Aorta (tissue), 5 donors: ENCODE results near the gene MKLN1. TPM values are rescaled to one million over a fixed set of nuclear protein-coding genes. Genes with fewer than 3 reads are reported as not detected.
"Not testable (repeated sequence)": the region's sequence is repeated elsewhere in the genome, so short reads cannot be mapped to it uniquely, and the experiment has no call there.

Source experiments
- ATAC-seq: fragments of 200-7000 bp; cut with Tn5 transposase; one replicate; pipeline ENCODE4 v1.9.1; 2022; ENCODE audit warnings: moderate library complexity; ENCODE audit not compliant: low FRiP score
- DNase-seq, 2 donors: peaks; one replicate each; pipeline ENCODE4 v3.0.0-alpha.2; 2020
- H3K27ac ChIP-seq, 2 donors: one replicate each; pipeline ENCODE4 v1.5.1; 2013; ENCODE audit warnings: low read length in 2 of 2, mild to moderate bottlenecking in 2 of 2, moderate library complexity in 2 of 2, control low read depth in 1 of 2, inconsistent platforms in 1 of 2, low read depth in 1 of 2
- H3K27me3 ChIP-seq, 2 donors: one replicate each; pipeline ENCODE4 v1.6.1; 2013; ENCODE audit warnings: control low read depth in 1 of 2, low read length in 1 of 2, mild to moderate bottlenecking in 1 of 2, moderate library complexity in 1 of 2; ENCODE audit not compliant: insufficient read depth in 2 of 2, control insufficient read depth in 1 of 2
- H3K36me3 ChIP-seq, 2 donors: one replicate each; pipeline ENCODE4 v1.6.1; 2013; ENCODE audit warnings: control low read depth in 1 of 2, low read length in 1 of 2, mild to moderate bottlenecking in 1 of 2; ENCODE audit not compliant: insufficient read depth in 2 of 2, control insufficient read depth in 1 of 2
- H3K4me1 ChIP-seq, 2 donors: one replicate each; pipeline ENCODE4 v1.6.1; 2013; ENCODE audit warnings: low read length in 2 of 2, control low read depth in 1 of 2, mild to moderate bottlenecking in 1 of 2, moderate library complexity in 1 of 2; ENCODE audit not compliant: insufficient read depth in 2 of 2, control insufficient read depth in 1 of 2
- H3K4me3 ChIP-seq, 2 donors: one replicate each; pipeline ENCODE4 v1.5.1; 2013; ENCODE audit warnings: low read length in 2 of 2, control low read depth in 1 of 2, mild to moderate bottlenecking in 1 of 2
- H3K9me3 ChIP-seq: one replicate; pipeline ENCODE4 v1.6.1; 2013; ENCODE audit warnings: mild to moderate bottlenecking, low read length; ENCODE audit not compliant: control insufficient read depth
- WGBS, 2 donors: extraction: QIAGEN DNeasy Blood & Tissue Kit; methylation state at CpG; one replicate each; pipeline ENCODE4 v1.1.7; 2013; 5-methylcytosine and 5-hydroxymethylcytosine counted together
- intact Hi-C, 2 donors: fragments of 100-400 bp; cut with DNase I; formaldehyde crosslinking; loops; one replicate each; pipeline versions ENCODE4 v1.14.2 to v1.15.0; 2022
- polyA plus RNA-seq, 2 donors: library from polyadenylated mRNA; stranded (reverse); fragments of 200-250 nt; gene quantifications; one replicate each; pipeline ENCODE4 v1.2.3, GENCODE V29; 2013
- total RNA-seq, 2 donors: library from RNA; stranded (reverse); fragmentation: NEBNext Ultra II Directional; extraction: Animal tissue kit (Norgen Biotek cat#: 25700); gene quantifications; one replicate each; pipeline ENCODE4 v1.2.1, GENCODE V29; 2021
- donor health status: healthy with polysubstance abuse.
- donor health status: Bipolar disorder and iron deficiency.
- donor health status: DM: no; HTN: no; CAD: no.
- donor health status: DM: no; HTN: no; CAD: no.
- donor health status: DM: yes; HTN: yes; CAD: no.

MKLN1 gene
- total and polyA plus RNA-seq, 4 donors, result 11.5 to 91.6 (median 45.2) TPM

GRCh38 chr7:131302876-131303707 is 24.6 kb upstream of the MKLN1 start:
- Histone ChIP-seq H3K4me1 (peaks cover 0 to 7% of the 10 kb centered on the region in 2 donors), H3K4me3 (no peak overlapping the region), H3K36me3 (no peaks in the 10 kb centered on the region), H3K27ac (no peak overlapping the region), H3K27me3 (no peaks in the 10 kb centered on the region), H3K9me3 (no peaks in the 10 kb centered on the region)
- WGBS, 2 donors, result 64 to 69% methylated on average over 8 of the region's 8 CpGs
- intact Hi-C loops, result no loop called here
- DNase-seq (no peak), ATAC-seq (no peak)

GRCh38 chr7:131305152-131305551 is 22.5 kb upstream of the MKLN1 start:
- no peaks in the 10 kb centered on the region for H3K9me3 ChIP-seq
- no peak for ATAC-seq
- peaks cover 0 to 6% of the 10 kb centered on the region in 2 donors for H3K4me1 ChIP-seq
- no peak for DNase-seq
- intact Hi-C loops, result no loop called here
- no peak overlapping the region for H3K4me3 ChIP-seq
- no peaks in the 10 kb centered on the region for H3K36me3 ChIP-seq
- no peak overlapping the region for H3K27ac ChIP-seq
- H3K27me3 ChIP-seq, result no peaks in the 10 kb centered on the region

- H3K36me3 ChIP-seq, intact Hi-C loops, H3K27me3 ChIP-seq, H3K9me3 ChIP-seq, H3K4me3 ChIP-seq, H3K4me1 ChIP-seq, DNase-seq, H3K27ac ChIP-seq, ATAC-seq: not testable (repeated sequence)
- WGBS, 2 donors, result 86 to 91% methylated on average over 3 of the region's 3 CpGs
Measured at GRCh38 chr7:131306041-131306440, 21.6 kb upstream of the MKLN1 start.

DNA sequence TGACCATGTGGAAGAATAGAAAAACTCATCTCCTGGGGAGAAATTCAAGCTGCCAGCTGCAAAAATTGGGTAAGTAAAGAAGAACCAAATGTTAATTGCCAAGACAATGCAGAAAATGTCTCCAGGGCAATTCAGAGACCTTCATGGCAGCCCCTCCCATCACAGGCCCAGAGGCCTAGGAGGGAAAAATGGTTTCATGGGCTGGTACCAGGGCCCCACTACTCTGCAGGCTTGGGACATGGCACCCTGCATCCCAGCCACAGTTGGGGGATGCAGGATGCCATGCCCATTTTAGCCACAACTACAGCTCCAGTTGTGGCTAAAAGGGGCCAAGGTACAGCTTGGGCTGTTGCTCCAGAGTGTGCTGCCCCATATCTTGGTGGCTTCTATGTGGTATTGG is 20.9 kb upstream of the MKLN1 start:
- H3K4me1 ChIP-seq, result no peaks in the 10 kb centered on the region
- H3K27me3 ChIP-seq, result no peaks in the 10 kb centered on the region
- no peaks in the 10 kb centered on the region for H3K9me3 ChIP-seq
- no peak overlapping the region for H3K4me3 ChIP-seq
- DNase-seq (no peak), ATAC-seq (no peak)
- H3K27ac ChIP-seq, result no peak overlapping the region
- intact Hi-C loops, result no loop called here
- H3K36me3 ChIP-seq, result no peaks in the 10 kb centered on the region

GRCh38 chr7:131307627-131308026 is 20.0 kb upstream of the MKLN1 start:
- Histone ChIP-seq H3K9me3 (no peaks in the 10 kb centered on the region), H3K27ac (no peak overlapping the region), H3K4me3 (no peak overlapping the region), H3K36me3 (no peaks in the 10 kb centered on the region), H3K27me3 (no peaks in the 10 kb centered on the region), H3K4me1 (no peaks in the 10 kb centered on the region)
- no peak for DNase-seq
- intact Hi-C loops, result no loop called here
- WGBS, 2 donors, result 94 to 96% methylated on average over 1 of the region's 1 CpG
- ATAC-seq, result no peak

DNA sequence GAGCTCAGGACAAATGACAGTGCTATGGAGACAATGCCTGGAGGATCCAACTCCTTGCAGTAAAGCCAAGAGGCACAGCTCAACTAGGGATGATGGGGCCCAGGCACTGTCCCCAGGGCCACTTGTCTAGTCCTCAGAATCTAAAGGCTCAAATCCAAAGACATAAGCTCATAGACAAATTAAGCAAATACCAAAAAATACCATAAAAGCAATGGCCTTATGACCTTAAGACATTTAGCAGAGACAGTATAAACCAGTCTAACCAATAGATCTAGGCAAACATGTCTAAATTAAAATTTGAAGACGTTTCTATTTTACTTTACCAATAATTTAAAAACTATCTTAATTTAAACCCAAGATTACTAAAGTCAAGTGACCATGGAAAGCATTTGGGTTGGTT is 14.8 kb upstream of the MKLN1 start:
- intact Hi-C loops, result no loop called here
- WGBS, 2 donors, result 68 to 76% methylated on average over 1 of the region's 1 CpG
- no peak overlapping the region for H3K4me3 ChIP-seq
- H3K36me3 ChIP-seq, result no peaks in the 10 kb centered on the region
- H3K9me3 ChIP-seq, result no peaks in the 10 kb centered on the region
- no peak for ATAC-seq
- no peak overlapping the region for H3K27ac ChIP-seq
- no peaks in the 10 kb centered on the region for H3K27me3 ChIP-seq
- no peak for DNase-seq
- H3K4me1 ChIP-seq, result no peaks in the 10 kb centered on the region

DNA sequence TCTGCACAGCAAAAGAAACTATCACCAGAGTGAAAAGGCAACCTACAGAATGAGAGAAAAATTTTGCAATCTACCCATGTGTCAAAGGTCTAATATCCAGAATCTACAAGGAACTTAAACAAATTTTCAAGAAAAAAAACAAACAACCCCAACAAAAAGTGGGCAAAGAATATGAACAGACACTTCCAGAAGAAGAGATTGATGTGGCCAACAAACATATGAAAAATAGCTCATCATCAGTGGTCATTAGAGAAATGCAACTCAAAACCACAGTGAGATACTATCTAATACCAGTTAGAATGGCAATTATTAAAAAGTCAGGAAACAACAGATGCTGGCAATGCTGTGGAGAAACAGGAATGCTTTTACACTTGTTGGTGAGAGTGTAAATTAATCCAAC is 7.1 kb upstream of the MKLN1 start:
- intact Hi-C loops, result loop anchor here (10.0 kb wide), 2 partner anchors 84 to 206 kb away; no protein-coding TSS in a partner anchor
- ATAC-seq, result no peak
- no peak for DNase-seq

DNA sequence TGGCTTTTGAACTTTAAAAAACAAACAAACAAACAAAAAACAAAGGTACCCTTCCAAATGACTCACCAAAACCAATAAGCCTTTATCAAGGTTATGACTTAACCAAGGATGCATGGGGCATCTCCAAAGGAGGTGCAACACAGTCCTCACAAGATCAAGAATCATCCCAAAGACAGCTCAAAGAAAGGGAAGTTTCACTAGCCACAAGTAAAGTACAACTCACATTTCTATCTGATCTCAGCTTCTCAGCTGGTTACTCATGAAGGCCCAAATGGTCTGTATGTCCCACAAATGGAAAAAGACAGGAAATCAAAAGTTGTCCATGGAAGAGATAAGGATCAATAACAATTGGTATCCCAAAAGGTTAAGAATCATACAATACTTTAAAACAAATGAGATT is 6.0 kb upstream of the MKLN1 start:
- Histone ChIP-seq H3K27ac (no peak overlapping the region), H3K4me3 (no peak overlapping the region), H3K27me3 (no peaks in the 10 kb centered on the region), H3K9me3 (no peaks in the 10 kb centered on the region), H3K36me3 (no peaks in the 10 kb centered on the region), H3K4me1 (peaks cover under 1 to 2% of the 10 kb centered on the region in 2 donors)
- ATAC-seq (no peak), DNase-seq (no peak)
- intact Hi-C loops, result loop anchor here (10.0 kb wide), 2 partner anchors 83 to 207 kb away; no protein-coding TSS in a partner anchor

More for the DNA sequence above, 7.1 kb upstream of the MKLN1 start:
- Histone ChIP-seq H3K27ac (no peak overlapping the region), H3K36me3 (no peaks in the 10 kb centered on the region), H3K27me3 (no peaks in the 10 kb centered on the region), H3K4me1 (no peaks in the 10 kb centered on the region), H3K4me3 (no peak overlapping the region), H3K9me3 (no peaks in the 10 kb centered on the region)

DNA sequence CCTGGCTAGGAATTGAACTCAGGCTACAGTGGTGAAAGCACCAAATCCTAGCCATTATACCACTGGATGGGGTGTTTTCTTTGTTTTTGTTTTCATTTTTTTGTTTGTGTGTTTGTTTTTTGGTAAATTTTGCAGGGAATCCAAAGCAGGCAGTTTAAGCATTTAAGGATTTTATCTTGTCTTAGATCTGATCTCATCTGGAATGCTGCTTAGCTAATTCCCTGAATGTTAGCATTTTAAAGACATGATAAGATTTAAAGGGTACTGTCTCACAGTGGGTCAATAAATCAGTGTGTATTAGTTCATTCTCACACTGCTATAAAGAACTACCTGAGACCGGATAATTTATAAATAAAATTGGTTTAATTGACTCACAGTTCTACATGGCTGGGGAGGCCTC is 5.6 kb upstream of the MKLN1 start:
- no peaks in the 10 kb centered on the region for H3K36me3 ChIP-seq
- no peaks in the 10 kb centered on the region for H3K27me3 ChIP-seq
- no peaks in the 10 kb centered on the region for H3K9me3 ChIP-seq
- intact Hi-C loops, result loop anchor here (10.0 kb wide), 2 partner anchors 83 to 207 kb away; no protein-coding TSS in a partner anchor
- ATAC-seq (no peak), DNase-seq (no peak)
- no peak overlapping the region for H3K27ac ChIP-seq
- H3K4me1 ChIP-seq, result peaks cover 2 to 3% of the 10 kb centered on the region in 2 donors
- no peak overlapping the region for H3K4me3 ChIP-seq
- 92 to 95% methylated on average over 1 of the region's 1 CpG for WGBS, 2 donors
